Measurements from ENCODE around the gene OR2T5.
"Not testable (repeated sequence)": the region's sequence is repeated elsewhere in the genome, so short reads cannot be mapped to it uniquely, and the experiment has no call there.

Gene OR2T5

GRCh38 chr1:248488289-248488688 is at the start of gene OR2T5:
Gene OR2T5, plus strand, starts transcription at chr1:248488589. Its CDS starts 0 bp downstream, at chr1:248488589.
- DNase-seq = not testable (repeated sequence)

- not testable (repeated sequence) for DNase-seq
Measured at GRCh38 chr1:248438668-248439067, 49.7 kb upstream of the OR2T5 start.

GRCh38 chr1:248439283-248439682 is 49.1 kb upstream of the OR2T5 start:
- DNase-seq = not testable (repeated sequence)

- DNase-seq = not testable (repeated sequence)
Measured at GRCh38 chr1:248442500-248443277, 45.7 kb upstream of the OR2T5 start.

- not testable (repeated sequence) for DNase-seq
Measured at GRCh38 chr1:248444603-248445002, 43.8 kb upstream of the OR2T5 start.

GRCh38 chr1:248445399-248445798 is 43.0 kb upstream of the OR2T5 start, which contains the start of gene OR2T2:
Gene OR2T2, plus strand, starts transcription at chr1:248445637. Its CDS starts 7,161 bp downstream, at chr1:248452798.
- DNase-seq = not testable (repeated sequence)

GRCh38 chr1:248448409-248449074 is 39.8 kb upstream of the OR2T5 start:
- DNase-seq = not testable (repeated sequence)

- not testable (repeated sequence) for DNase-seq
Measured at GRCh38 chr1:248449821-248450465, 38.4 kb upstream of the OR2T5 start.

GRCh38 chr1:248450466-248451145 is 37.8 kb upstream of the OR2T5 start:
- not testable (repeated sequence) for DNase-seq

- DNase-seq = not testable (repeated sequence)
Measured at GRCh38 chr1:248453619-248454018, 34.8 kb upstream of the OR2T5 start.

GRCh38 chr1:248455045-248455444 is 33.3 kb upstream of the OR2T5 start:
- not testable (repeated sequence) for DNase-seq

GRCh38 chr1:248456635-248457034 is 31.8 kb upstream of the OR2T5 start:
- not testable (repeated sequence) for DNase-seq

- DNase-seq = not testable (repeated sequence)
Measured at GRCh38 chr1:248459117-248459516, 29.3 kb upstream of the OR2T5 start.

GRCh38 chr1:248471154-248471553 is 17.2 kb upstream of the OR2T5 start:
- no peak for DNase-seq

GRCh38 chr1:248472111-248472510 is 16.3 kb upstream of the OR2T5 start:
- not testable (repeated sequence) for DNase-seq

GRCh38 chr1:248473051-248473450 is 15.3 kb upstream of the OR2T5 start, which contains the start of gene OR2T3:
Gene OR2T3, plus strand, starts transcription at chr1:248473351. Its CDS starts 0 bp downstream, at chr1:248473351.
- DNase-seq = not testable (repeated sequence)

GRCh38 chr1:248475660-248476059 is 12.7 kb upstream of the OR2T5 start:
- DNase-seq = not testable (repeated sequence)

GRCh38 chr1:248481686-248482579 is 6.5 kb upstream of the OR2T5 start:
- not testable (repeated sequence) for DNase-seq

GRCh38 chr1:248496661-248497060 is 8.3 kb downstream of the OR2T5 start:
- DNase-seq = not testable (repeated sequence)

- DNase-seq = not testable (repeated sequence)
Measured at GRCh38 chr1:248500305-248501035, 12.1 kb downstream of the OR2T5 start.

- not testable (repeated sequence) for DNase-seq
Measured at GRCh38 chr1:248507773-248508172, 19.4 kb downstream of the OR2T5 start, which contains the start of gene OR2G6. Gene OR2G6, plus strand, starts transcription at chr1:248508073. Its CDS starts 13,574 bp downstream, at chr1:248521647.

All from kidney glomerular epithelial cell (primary cell).